Thoracic aorta (tissue), 2 donors: ENCODE results near the gene NT5C1B. TPM values are rescaled to one million over a fixed set of nuclear protein-coding genes. Genes with fewer than 3 reads are reported as not detected.

Experiments
- ATAC-seq: fragments of 150-250 bp; one replicate; pipeline ENCODE4 v1.8.0; 2017; ENCODE audit warnings: low read depth; ENCODE audit not compliant: insufficient number of reproducible peaks, low FRiP score
- DNase-seq: peaks from one replicate; pipeline ENCODE4 v3.0.0-alpha.2; 2020; ENCODE audit warnings: low spot score
- H3K27ac ChIP-seq, 2 donors: fragments of 200-600 bp; sonication (generic); 1 replicate in 1 of 2; 2 replicates in 1 of 2; pipeline ENCODE4 v1.5.1; 2016; ENCODE audit warnings: mild to moderate bottlenecking in 2 of 2, moderate library complexity in 2 of 2
- H3K27me3 ChIP-seq: fragments of 200-600 bp; sonication (generic); replicated peaks from 2 replicates; pipeline ENCODE4 v1.6.0; 2016; ENCODE audit warnings: mild to moderate bottlenecking; ENCODE audit not compliant: insufficient read depth
- H3K36me3 ChIP-seq: fragments of 200-600 bp; sonication (generic); one replicate; pipeline ENCODE4 v1.5.1; 2016
- H3K4me1 ChIP-seq, 2 donors: fragments of 200-600 bp; sonication (generic); 1 replicate in 1 of 2; 2 replicates in 1 of 2; pipeline versions ENCODE4 v1.5.1 to v1.6.0; 2016; ENCODE audit warnings: low read depth in 2 of 2, mild to moderate bottlenecking in 1 of 2; ENCODE audit not compliant: control insufficient read depth in 1 of 2
- H3K4me3 ChIP-seq: fragments of 200-600 bp; sonication (generic); 2 replicates; pipeline ENCODE4 v1.5.1; 2016; ENCODE audit warnings: mild to moderate bottlenecking
- H3K9me3 ChIP-seq: fragments of 200-600 bp; sonication (generic); 2 replicates; pipeline ENCODE4 v1.5.1; 2016
- total RNA-seq, 2 donors: library from RNA; depleted of rRNA; stranded (reverse); fragments of >200 nt; gene quantifications; one replicate each; pipeline versions ENCODE4 v1.1.0 to v1.2.3, GENCODE V29; 2016
- TF ChIP-seq, protein P1 (sequence below): fragments of 200-600 bp; sonication (generic); IDR thresholded peaks from one replicate; pipeline ENCODE4 v1.5.1; 2019; ENCODE audit warnings: antibody characterized with exemption

Gene NT5C1B
- total RNA-seq, 2 donors from 2014 or later = not detected

DNA sequence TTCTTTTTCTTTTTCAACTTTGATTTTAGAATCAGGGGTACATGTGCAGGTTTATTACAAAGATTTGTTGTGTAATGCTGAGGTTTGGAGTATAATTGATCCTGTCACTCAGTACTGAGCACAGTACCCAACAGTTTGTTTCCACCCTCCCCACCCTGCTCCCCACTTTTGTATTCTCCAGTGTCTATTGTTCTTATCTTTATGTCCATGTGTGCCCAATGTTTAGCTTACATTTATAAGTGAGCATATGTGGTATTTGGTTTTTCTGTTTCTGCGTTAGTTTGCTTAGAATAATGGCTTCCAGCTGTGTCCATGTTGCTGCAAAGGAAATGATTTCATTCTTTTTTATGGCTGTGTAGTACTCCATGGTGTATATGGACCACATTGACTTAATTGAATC is 72.0 kb downstream of the NT5C1B start:
- H3K9me3 ChIP-seq = no peaks in the 10 kb centered on the region
- no peak overlapping the region for H3K4me3 ChIP-seq
- peak overlapping the region in 1 of 2 donors; percentile 62 for H3K27ac ChIP-seq
- TF ChIP-seq, protein P1, sequence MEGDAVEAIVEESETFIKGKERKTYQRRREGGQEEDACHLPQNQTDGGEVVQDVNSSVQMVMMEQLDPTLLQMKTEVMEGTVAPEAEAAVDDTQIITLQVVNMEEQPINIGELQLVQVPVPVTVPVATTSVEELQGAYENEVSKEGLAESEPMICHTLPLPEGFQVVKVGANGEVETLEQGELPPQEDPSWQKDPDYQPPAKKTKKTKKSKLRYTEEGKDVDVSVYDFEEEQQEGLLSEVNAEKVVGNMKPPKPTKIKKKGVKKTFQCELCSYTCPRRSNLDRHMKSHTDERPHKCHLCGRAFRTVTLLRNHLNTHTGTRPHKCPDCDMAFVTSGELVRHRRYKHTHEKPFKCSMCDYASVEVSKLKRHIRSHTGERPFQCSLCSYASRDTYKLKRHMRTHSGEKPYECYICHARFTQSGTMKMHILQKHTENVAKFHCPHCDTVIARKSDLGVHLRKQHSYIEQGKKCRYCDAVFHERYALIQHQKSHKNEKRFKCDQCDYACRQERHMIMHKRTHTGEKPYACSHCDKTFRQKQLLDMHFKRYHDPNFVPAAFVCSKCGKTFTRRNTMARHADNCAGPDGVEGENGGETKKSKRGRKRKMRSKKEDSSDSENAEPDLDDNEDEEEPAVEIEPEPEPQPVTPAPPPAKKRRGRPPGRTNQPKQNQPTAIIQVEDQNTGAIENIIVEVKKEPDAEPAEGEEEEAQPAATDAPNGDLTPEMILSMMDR = no peak
- H3K27me3 ChIP-seq = no peaks in the 10 kb centered on the region
- DNase-seq = no peak
- no peak for ATAC-seq
- no peaks in the 10 kb centered on the region for H3K36me3 ChIP-seq
- peaks cover 19 to 69% of the 10 kb centered on the region in 2 donors for H3K4me1 ChIP-seq

DNA sequence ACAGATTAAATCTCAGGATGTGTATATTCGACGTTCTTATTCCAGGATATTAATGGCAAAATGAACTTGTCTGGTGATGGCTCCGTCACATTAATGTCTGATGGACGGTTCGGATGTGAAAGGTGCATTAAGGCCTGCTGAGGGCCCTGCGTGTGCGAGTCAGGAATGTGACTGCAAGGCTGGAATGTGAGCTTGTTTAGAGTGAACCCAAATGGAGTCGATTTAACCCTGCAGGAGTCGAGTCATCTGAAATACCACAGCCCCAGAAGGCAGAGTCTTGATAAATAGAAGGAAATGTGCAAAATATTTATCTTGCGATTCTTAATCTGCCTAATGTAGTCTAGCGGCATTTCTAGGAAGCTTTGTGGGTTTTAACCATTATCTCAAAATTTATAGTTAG is 73.3 kb downstream of the NT5C1B start:
- H3K4me3 ChIP-seq = no peak overlapping the region
- no peak for DNase-seq
- H3K36me3 ChIP-seq = no peaks in the 10 kb centered on the region
- H3K27me3 ChIP-seq = no peaks in the 10 kb centered on the region
- no peaks in the 10 kb centered on the region for H3K9me3 ChIP-seq
- H3K4me1 ChIP-seq = peaks cover 19 to 63% of the 10 kb centered on the region in 2 donors
- ATAC-seq = no peak
- peak overlapping the region; percentile 44 to 61 for H3K27ac ChIP-seq
- TF ChIP-seq, protein P1 = no peak

DNA sequence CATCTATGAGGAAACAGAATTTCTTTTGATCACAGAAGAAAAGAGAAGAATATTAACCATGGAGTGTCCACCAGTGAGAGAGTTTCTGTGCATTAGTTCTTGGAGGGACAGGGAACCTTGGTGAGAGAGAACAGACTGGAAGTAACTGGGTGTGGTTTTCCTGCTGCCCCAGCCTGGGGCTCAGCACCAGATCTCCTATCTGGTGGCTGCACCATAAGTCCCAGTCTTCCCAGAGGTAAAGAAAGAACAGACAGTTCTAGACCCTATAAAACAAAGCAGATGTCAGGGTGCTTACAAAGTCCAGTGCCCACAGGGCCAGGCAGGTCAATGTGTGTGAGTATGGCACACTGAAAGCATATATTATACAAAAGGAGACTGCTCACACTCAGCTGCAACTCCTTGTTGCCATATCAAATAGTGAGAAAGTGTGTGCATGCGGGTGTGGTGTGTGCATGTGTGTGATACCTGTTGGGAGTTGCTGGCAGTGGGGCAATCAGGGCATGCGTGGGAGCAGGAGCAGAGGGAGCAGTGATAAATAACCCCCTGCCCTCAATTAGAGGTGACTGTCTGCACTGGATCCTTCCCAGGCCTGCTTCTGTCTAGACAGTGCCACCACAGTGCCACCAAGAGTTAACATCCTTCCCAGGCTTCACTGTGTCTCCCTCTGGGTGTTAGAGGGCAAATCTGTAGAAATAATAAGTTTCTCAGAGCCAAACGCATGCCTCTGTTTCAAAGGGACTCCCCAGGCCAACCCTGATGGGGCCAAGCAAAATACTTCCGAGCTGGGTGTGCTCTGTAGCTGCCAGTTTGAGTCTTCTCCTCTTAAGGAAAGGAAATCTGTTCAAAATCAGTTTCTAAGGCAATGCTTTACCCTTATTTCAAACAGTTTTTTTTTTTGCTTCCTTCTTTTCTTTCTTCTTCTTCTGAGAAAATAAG is 74.6 kb downstream of the NT5C1B start:
- Histone ChIP-seq H3K4me3 (no peak overlapping the region), H3K27me3 (no peaks in the 10 kb centered on the region), H3K4me1 (peaks cover 14 to 50% of the 10 kb centered on the region in 2 donors), H3K36me3 (no peaks in the 10 kb centered on the region), H3K27ac (peak overlapping the region; percentile 44 to 61), H3K9me3 (no peaks in the 10 kb centered on the region)
- ATAC-seq (peak; percentile 40), DNase-seq (no peak)
- TF ChIP-seq, protein P1 = no peak

Other genes with a start within 250 kb of the NT5C1B start
- gene RDH14, start 28.9 kb downstream of the NT5C1B start, total RNA-seq = 10 to 100 TPM; 25.7 to 40.8 TPM